Measurements from ENCODE around the gene PACRG.

- TF ChIP-seq CTCF (conservative IDR thresholded peaks at IDR 0.05; ENCODE audit: low read depth, low read length), result no peak
- TF ChIP-seq RAD21 (IDR thresholded peaks at IDR 0.05; ENCODE audit: low read length), result no peak
- no peak for TF ChIP-seq MAFK (IDR thresholded peaks at IDR 0.05; ENCODE audit: low read depth, low read length)
- TF ChIP-seq POLR2A (IDR thresholded peaks at IDR 0.05; ENCODE audit: low read depth, low read length), result no peak
- no peak for TF ChIP-seq CEBPB (IDR thresholded peaks at IDR 0.05; ENCODE audit: low read depth, low read length)
- TF ChIP-seq FOS (IDR thresholded peaks at IDR 0.05; ENCODE audit: low read depth, low read length), result no peak
Observed at GRCh38 chr6:163121270-163121669, 393.5 kb downstream of the PACRG start.
